Left forelimb (tissue), 1 donor: Measurements from ENCODE around the gene CSDE1.

Experiments
- DNase-seq: peaks from one replicate; pipeline ENCODE4 v3.0.0-alpha.2; 2018; ENCODE audit warnings: low spot score

Gene CSDE1

GRCh38 chr1:114749835-114750234, 7.9 kb downstream of the CSDE1 start:
- no peak for DNase-seq

- DNase-seq: no peak
These were observed 11.2 kb downstream of the CSDE1 start for GRCh38 chr1:114746450-114747121.

DNA sequence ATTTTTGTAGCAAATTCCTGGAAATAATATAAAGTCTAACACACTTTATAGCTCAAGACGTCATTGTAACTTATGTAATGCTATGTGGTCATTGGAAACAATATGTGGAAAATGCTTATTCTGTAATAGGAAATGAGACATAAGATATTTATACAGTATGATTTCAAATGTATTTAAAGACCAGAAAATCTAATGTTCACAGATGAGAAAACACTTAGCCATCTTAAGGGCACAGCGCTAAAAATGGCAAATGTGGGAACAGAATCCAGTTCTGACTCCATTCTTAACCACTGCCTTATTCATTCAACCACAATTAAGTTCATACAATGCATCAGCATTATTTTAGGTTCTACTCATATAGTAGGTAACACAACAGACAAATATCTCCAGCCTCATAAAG, 12.5 kb downstream of the CSDE1 start:
- no peak for DNase-seq

DNA sequence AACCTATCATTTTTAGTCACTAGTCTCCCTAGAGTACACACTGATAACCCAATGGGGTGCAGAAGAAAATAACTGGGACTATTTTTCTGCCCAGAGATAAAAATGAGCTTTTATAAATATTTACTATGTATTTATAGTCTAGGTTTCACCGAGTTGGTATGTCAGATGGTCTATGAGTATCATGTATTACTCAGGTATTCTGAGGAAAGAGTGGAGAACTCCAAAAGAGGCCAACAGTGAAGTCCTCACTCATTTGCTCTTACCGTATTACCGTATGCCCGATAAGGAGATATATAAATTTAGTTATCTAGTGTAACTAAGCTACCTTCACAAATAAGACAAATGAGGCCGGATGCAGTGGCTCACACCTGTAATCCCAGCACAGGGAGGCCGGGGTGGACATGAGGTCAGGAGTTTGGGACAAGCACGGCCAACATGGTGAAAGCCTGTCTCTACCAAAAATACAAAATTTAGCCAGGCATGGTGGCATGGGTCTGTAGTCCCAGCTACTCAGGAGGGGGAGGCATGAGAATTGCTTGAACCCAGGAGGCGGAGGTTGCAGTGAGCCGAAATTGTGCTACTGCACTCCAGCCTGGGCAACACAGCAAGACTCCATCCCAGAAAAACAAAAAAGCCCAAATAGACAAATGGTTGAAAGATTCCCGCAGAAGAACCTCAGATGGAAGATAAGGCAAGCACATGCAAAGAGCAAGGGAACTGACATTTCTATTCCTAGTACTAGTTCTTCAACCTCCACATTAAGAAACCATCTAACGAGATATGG, 15.6 kb downstream of the CSDE1 start:
- no peak for DNase-seq

- DNase-seq: no peak
These were observed 17.5 kb downstream of the CSDE1 start for GRCh38 chr1:114740331-114740730.

DNA sequence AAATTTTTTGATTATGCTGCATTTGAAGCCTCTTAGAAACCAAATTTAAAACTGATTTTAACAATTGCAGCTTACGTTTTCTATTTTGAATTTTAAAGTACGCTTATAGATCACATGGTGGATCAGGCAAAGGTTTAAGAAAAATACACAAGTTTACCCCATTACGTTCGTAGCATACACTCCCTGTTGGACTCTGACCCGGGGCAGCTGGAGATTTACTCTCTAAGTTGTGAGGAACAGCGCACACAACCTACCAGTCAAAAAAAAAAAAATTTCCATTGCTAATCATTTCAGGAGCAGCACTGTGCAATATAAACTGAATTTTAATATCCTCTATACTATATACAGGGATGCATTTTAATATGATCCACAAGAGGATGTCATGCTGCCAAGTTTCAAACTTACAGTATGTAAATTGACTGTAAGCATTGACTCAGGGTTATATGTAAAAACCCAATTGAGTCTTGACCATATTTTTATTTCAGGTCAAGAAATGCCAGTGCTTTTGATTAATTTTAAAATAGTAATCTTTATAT, 20.4 kb downstream of the CSDE1 start:
- no peak for DNase-seq

DNA sequence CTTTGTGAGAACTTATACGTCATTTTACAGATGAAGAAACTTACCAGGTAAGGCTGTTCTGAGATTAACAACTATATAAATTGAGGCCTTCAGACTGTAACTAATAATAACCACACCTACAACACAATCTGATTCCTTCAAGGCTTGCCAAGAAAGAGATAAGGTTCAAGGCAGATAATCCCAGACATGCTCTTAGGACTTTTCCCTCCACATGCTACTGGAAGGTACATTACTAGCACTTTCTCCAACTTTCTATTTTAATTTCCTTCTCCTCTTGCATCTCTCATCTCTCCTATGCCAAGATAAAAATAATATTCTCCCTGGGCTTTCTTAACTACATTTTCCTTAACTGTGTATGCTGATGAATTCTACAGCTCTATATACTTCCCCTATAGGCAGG, 22.3 kb downstream of the CSDE1 start:
- DNase-seq: no peak

GRCh38 chr1:114729782-114730181, 28.0 kb downstream of the CSDE1 start:
- no peak for DNase-seq

DNA sequence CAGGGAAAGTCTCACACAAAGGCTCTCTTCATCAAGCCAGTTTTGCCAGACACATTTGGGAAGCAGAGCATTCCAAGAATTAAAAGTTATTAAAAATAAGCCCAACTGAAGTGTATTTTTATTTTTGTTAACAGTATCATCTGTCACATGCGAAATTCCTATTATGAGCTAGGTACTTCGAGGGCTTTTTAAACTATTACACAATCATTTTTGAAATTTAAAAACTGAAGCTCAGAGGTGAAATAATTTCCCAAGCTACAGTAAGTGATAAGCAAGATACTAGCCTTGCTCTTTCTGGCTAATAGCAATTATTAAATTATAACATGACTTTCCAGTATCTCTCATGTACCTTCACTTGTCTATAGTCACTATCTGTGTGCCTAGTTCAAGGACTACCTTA, 29.2 kb downstream of the CSDE1 start:
- no peak for DNase-seq

DNA sequence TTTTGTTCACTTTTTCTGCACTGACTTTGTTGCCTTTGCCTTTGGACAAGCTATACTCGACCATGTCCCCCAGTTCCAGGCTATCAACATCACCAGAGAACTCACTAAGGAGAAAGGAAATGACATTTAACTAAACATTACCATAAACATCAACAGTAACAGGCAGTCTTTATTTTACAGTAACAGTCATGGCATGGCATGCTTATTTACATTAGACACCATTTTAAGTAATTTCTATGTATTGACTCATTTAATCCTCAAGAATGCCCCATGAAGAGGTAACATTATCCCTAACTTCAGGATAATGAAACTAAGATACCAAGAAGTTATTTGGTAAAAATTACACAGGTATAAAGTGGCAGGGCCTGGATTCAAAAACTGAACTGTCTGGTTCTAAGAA, 32.6 kb downstream of the CSDE1 start:
- no peak for DNase-seq

GRCh38 chr1:114723915-114724314, 33.9 kb downstream of the CSDE1 start:
- DNase-seq: no peak

GRCh38 chr1:114723457-114723856, 34.3 kb downstream of the CSDE1 start:
- DNase-seq: no peak

- no peak for DNase-seq
These were observed 37.3 kb downstream of the CSDE1 start for GRCh38 chr1:114720492-114720891.

- no peak for DNase-seq
These were observed 38.4 kb downstream of the CSDE1 start for GRCh38 chr1:114719424-114719787.

DNA sequence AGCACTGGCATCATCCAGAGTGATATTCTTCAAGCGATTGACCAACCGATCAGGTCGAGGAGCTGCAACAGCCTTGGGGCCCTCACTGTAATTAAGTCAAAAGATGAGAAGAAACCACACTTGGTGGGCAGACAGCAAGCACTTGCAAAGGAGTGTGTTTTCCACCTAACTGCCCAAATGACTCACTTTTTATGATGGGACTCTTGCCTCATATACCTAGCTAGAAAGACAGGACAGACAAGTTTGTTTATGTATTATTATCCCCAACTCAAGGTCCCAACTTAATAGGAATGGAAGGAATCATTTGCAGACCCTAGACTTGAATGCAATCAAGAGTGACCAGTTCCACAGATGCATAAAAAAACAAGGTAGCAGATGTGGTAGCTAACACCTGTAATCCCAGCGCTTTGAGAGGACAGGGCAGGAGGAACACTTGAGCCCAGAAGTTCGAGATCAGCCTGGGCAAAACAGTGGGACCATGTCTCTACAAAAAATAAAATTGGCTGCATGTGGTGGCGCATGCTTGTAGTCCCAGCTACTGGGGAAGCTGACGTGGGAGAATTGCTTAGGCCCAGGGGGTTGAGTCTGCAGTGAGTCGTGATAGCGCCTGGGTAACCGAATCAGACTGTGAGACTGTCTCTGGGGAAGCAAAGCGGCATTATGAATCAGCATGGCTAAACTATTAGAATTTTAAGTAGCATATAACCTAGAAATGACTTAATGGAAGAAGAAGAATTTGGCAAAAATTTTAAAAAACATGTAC, 38.9 kb downstream of the CSDE1 start:
- no peak for DNase-seq

- peak; percentile 98 for DNase-seq
These were observed 41.2 kb downstream of the CSDE1 start, which contains the start of gene NRAS for GRCh38 chr1:114716304-114717170. Gene NRAS (minus strand): TSS chr1:114716771. CDS start chr1:114716160, 611 bp downstream.

DNA sequence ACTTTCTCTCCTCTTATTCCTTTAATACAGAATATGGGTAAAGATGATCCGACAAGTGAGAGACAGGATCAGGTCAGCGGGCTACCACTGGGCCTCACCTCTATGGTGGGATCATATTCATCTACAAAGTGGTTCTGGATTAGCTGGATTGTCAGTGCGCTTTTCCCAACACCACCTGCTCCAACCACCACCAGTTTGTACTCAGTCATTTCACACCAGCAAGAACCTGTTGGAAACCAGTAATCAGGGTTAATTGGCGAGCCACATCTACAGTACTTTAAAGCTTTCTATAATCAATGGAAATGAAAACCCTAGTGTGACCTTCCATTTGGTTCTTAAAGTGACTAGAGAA, 41.9 kb downstream of the CSDE1 start:
- no peak for DNase-seq

GRCh38 chr1:114712977-114713376, 44.8 kb downstream of the CSDE1 start:
- no peak for DNase-seq

DNA sequence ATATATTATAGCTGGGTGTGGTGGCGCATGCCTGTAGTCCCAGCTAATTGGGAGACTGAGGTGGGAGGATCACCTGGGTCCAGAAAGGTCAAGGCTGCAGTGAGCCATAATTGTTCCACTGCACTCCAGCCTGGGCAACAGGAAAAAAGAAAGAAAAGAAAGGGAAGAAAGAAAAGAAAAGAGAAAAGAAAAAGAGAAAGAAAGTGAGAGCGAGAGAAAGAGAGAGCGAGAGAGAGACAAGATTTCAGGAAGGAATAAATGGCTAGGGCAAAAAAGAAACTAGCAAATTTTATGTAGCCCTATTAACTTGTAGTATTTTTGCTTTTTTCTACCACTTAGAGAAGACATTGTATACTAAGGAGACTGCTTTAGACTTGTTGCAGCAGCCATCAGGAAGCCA, 47.4 kb downstream of the CSDE1 start:
- DNase-seq: no peak

DNA sequence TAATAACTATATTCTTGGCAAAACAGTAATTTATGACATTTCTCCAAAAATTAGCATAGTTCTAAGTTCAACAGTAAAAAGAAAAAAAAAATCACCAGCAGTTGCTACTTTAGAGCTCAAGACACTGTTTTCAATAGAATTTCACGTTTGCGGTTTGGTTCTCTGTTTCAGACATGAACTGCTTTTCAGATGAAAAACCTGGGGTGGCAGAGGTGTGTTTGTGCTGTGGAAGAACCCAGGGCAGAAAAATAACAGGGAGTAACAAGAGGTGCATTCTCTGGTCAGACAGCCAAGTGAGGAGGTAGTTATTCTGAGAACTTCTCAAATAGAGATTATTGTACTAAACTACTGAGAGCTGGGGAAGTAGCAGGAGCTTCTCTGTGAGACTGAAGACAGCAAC, 50.2 kb downstream of the CSDE1 start:
- DNase-seq: no peak

- DNase-seq: no peak
These were observed 54.5 kb downstream of the CSDE1 start for GRCh38 chr1:114703242-114703641.

- DNase-seq: no peak
These were observed 55.0 kb downstream of the CSDE1 start for GRCh38 chr1:114702737-114703136.
